ENCODE results near the gene ALDOB.

Gene ALDOB

DNA sequence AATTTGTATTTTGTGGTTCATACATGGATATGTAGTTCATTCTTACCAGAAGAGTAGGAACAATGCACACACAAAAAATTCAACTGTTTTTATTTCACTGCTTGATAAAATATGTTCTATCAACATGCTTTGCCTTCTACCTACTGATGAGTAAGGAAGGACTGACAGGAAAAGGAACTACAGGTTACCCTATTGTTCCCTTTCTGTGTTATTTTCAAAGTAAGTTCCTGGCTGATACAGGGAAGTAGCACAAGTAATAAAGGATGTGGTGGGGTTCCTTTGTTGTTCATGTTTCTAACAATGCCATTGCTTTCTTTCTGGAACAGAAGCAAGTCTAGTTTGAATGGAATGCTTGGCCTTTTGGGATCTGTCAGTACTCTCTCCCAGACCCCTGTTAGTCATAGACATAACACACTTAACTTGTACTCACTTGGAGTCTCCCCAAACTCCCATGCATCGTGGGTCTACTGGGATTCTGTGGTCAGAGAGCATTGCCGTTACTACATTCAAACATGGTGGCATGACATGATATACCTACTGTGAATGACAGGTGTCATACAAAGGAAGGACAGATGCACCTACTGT lies 20.2 kb upstream of the ALDOB start:
- DNase-seq, result no peak

- DNase-seq, result no peak
These were observed 18.4 kb upstream of the ALDOB start for GRCh38 chr9:101453776-101454570.

DNA sequence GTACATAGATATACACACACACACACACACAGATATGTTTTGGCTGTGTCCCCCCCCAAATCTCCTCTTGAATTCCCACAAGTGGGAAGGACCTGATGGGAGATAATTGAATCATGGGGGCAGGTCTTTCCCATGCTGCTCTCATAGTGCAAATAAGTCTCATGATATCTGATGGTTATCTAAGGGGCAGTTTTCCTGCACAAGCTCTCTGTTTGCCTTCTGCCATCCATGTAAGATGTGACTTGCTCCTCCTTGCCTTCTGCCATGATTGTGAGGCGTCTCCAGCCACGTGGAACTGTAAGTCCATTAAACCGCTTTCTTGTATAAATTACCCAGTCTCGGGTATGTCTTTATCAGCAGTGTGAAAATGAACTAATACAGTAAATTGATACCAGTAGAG lies 15.9 kb upstream of the ALDOB start:
- no peak for DNase-seq

GRCh38 chr9:101450931-101451330 lies 15.4 kb upstream of the ALDOB start:
- no peak for DNase-seq

- peak; percentile 74 for DNase-seq
These were observed 13.6 kb upstream of the ALDOB start for GRCh38 chr9:101449071-101449721.

DNA sequence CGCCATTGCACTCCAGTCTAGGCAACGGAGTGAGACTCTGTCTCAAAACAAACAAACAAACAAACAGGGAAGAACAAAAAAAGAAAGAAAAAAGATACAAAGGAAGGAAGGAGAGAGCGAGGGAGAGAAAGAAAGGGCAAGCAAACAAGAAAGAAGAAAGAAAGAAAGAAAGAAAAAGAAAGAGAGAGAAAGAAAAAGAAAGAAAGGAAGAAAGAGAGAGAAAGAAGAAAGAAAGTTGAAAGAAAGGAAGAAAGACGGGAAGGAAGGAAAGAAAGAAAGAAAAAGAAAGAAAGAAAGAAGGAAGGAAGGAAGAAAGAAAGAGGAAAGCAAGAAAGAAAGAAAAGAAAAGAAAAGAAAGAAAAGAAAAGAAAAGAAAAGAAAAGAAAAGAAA lies 13.1 kb upstream of the ALDOB start:
- DNase-seq, result no peak

DNA sequence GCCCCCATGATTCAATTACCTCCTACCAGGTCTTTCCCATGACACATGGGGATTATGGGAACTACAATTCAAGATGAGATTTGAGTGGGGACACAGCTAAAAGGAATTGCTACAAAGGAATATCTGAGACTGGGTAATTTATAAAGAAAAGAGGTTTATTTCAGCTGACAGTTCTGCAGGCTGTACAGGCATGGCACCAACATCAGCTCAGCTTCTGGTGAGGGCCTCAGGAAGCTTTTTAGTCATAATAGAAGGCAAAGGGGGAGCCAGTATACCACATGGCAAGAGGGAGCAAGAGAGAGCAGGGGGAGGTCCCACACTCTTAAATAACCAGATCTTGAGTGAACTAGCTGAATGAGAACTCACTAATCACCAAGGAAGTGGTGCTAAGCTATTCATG lies 11.2 kb upstream of the ALDOB start:
- DNase-seq, result no peak

- DNase-seq, result no peak
These were observed 9.9 kb upstream of the ALDOB start for GRCh38 chr9:101445353-101446029.

- no peak for DNase-seq
These were observed 7.8 kb upstream of the ALDOB start for GRCh38 chr9:101443364-101443771.

DNA sequence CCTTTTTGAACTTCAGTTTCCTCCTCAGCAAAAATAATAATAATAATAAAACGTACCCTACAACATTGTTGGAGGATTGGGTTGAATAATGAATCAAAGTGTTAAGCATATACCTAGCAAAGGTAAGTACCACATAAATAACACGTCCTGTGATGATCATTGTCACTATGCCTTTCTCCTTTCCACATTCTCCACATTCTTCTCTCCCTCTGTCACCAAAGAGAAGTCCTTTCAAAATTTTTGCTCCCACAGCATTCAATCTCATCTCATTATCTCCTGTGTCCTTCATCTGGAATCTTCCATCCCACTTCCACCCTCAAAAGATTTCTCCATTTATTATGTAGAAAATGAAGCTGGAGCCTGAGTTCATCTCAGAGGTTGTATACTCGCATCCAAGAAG lies 7.2 kb upstream of the ALDOB start:
- DNase-seq, result no peak

DNA sequence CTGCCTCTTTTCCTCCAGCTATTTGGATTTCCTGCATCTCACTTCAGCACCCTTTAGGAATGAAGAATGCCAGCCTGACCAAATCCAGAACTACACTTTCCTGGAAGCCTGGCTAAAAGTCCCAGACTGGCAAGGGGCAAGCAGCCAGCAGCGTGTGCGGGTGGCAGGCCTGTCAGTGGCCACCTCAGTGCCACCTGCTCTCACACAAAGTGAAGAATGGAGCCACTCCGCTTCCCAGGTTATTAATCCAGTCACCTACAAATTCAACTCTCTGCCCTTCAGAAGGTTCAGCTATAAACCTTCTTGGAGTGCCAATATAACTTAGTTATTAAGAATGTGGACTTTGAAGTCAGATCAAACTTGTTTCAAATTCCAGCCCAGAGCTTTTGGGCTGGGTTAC lies 6.7 kb upstream of the ALDOB start:
- DNase-seq, result no peak

DNA sequence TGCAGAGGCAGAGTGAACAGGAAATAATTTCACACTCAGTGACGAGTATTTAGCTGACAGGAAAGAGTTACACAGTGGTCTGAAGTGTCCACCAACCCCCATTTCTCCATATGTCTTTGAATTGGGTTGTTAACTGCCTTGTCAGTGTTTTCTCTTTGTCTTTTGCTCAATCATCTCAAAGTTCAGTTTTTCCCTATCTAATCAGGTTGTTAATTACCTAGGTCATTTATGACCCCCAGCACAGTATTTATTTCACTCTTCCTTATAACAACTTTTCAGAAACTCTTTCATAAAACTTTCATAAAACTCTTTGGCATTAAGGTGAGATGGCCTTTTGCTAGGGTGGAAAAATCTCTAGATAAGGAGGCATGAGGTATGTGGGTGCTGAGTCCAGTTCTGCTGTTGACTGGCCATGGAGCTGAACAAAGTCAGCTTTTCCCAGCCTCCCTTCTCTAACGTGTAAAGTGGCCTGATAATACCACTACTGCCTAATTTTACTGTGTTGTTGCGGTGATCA lies 5.2 kb upstream of the ALDOB start:
- DNase-seq, result no peak

GRCh38 chr9:101438523-101438922 lies 2.9 kb upstream of the ALDOB start:
- no peak for DNase-seq

DNA sequence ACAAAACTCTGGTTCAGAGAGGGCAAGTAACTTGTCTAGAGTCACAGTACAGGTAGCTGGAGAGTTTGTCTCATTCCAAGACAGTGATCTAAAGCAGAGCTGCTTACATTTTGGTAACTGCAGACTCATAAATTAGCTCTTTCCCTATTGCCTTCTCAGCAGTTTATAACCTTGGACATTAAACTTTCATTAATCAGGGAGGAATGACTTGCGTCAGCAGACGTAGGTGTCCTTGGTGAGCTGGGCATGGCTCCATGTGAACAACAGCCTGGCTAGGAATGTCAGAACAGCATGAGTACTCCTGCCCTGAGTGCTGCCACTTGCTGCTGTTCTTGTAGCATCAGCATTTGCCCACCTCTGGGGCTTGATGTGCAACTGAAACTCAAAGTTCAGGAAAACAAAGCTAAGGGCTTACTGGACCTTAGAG lies 2.2 kb upstream of the ALDOB start:
- no peak for DNase-seq

- DNase-seq, result no peak
These were observed 576 bp downstream of the ALDOB start for GRCh38 chr9:101434998-101435397.

DNA sequence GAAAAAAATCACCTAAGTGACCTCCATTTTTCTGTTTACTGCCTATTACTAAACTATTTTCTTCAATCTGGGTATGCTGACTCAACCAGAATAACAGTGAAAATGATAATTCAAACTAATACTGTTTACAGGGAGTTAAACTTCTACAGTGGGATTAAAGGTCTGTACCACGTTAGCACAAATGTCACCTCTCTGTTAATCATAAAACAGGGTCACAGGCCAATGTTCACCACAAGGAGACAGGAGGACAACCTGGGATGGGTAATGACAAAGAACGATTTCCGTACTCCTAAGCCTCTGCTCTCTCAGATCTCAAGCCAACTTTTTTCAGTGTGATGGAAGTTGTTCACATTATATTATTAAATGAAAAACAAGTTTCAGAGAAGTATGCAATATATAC lies 2.3 kb downstream of the ALDOB start:
- DNase-seq, result no peak

DNA sequence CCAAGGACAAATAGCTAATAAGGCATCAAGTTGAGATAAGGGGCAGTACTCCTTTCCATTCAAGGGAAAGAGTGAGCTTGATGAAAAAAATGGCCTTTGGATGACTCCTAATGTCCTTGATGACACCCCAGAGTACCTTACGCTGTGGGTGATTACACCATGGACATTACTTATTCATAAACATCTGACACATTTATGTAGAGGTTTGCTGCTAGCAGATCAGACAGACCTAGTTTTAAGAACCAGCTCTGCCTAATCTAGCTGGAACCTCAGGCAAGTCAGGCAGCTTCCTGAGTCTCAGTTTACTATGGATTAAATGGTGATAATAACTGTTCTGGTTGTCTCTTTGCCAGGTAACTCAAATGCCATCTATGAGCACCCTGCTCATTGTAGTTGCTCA lies 2.8 kb downstream of the ALDOB start:
- no peak for DNase-seq

- DNase-seq, result no peak
These were observed 3.4 kb downstream of the ALDOB start for GRCh38 chr9:101432171-101432570.

DNA sequence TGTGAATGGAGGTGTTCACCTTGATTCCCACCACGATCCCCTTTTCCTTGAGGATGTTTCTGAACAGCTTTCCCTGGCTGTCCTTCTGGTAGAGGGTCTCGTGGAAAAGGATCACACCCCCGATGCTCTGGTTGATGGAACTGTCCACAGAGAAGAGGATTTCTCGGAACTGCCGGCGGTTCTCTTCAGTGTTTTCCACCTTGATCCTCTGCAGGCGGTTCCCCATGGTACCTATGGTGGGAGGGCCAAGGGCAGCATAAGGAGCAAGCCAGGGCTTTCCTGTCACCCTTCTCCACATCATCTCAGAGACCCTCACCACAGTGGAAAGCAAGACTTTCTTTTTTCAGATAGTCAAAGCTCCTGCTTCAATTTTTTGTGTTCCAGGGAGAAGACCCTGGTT lies 5.8 kb downstream of the ALDOB start:
- no peak for DNase-seq

DNA sequence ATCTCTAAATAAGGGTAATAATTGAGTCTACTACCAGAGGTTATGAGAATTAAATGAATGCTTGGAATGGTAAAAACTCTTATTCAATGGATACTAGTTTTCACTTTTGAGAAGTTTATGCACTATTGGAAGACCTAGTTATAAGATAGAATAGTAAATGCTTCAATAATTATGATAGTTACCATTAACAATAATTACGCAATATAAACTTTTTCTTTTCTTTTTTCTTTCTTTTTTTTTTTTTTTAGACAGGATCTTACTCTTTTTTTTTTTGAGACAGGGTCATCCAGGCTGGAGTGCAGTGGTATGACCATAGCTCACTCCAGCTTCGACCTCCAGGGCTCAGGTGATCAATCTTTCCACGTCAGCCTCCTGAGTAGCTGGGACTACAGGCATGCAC lies 6.7 kb downstream of the ALDOB start:
- DNase-seq, result no peak

GRCh38 chr9:101427957-101428655 lies 7.5 kb downstream of the ALDOB start:
- no peak for DNase-seq

GRCh38 chr9:101427358-101427757 lies 8.2 kb downstream of the ALDOB start:
- no peak for DNase-seq

DNA sequence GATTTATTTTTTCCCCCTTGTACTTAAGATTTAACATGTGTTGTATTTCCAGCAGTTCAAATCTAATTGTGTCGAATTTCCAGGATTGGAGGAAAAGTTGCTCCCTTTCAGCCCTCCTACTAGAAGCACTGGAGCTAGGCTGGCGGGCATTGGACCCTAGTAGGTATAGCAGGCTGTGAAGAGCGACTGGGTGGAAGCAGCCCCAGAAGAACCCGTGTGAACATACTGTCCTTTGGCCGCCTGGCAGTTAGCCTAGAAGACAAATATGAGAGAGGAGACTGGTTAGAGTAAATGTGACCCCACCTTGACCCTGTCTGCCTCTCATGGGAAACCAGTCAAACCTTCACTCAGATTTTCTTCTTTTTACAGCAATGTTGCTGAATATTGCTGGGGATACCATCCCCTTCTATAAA lies 13.9 kb downstream of the ALDOB start:
- DNase-seq, result no peak

Data from DMS153 (cell line).